T-helper 17 cell (primary cell): ENCODE data around the gene WEE1. TPM values are rescaled to one million over a fixed set of nuclear protein-coding genes. Genes with fewer than 3 reads are reported as not detected.
A peak's percentile ranks its signal among the peaks of the same experiment; 100 is the strongest.

Experiments used
- ATAC-seq: fragments of 150-1000 bp; cut with Tn5 transposase; 2 replicates; pipeline ENCODE4 v1.10.0; 2021; ENCODE audit warnings: mild to moderate bottlenecking, moderate library complexity
- DNase-seq, 3 donors: peaks; one replicate each; pipeline versions ENCODE4 v3.0.0 to v3.0.0-alpha.2; 2020 to 2021
- H3K9me3 ChIP-seq: one replicate; pipeline ENCODE4 v1.7.0; 2013; ENCODE audit warnings: low read length, mild to moderate bottlenecking; ENCODE audit not compliant: control insufficient read depth, poor library complexity, severe bottlenecking
- H3K27ac Mint-ChIP-seq: one replicate; pipeline ENCODE4 v1.8.0; 2022; ENCODE audit warnings: mild to moderate bottlenecking, moderate library complexity, mixed read lengths
- H3K27me3 Mint-ChIP-seq: one replicate; pipeline ENCODE4 v1.8.0; 2022; ENCODE audit warnings: mixed read lengths
- H3K36me3 Mint-ChIP-seq: one replicate; pipeline ENCODE4 v1.8.0; 2022; ENCODE audit warnings: low read depth, mixed read lengths
- H3K4me1 Mint-ChIP-seq: one replicate; pipeline ENCODE4 v1.8.0; 2022; ENCODE audit warnings: mild to moderate bottlenecking, mixed read lengths
- H3K4me3 Mint-ChIP-seq: one replicate; pipeline ENCODE4 v1.8.0; 2022; ENCODE audit warnings: mild to moderate bottlenecking, moderate library complexity, mixed read lengths
- total RNA-seq, 4 donors: library from RNA in 2 of 4; stranded (reverse) in 2 of 4; gene quantifications; one replicate each; pipeline ENCODE4 v1.2.3 and lab custom pipeline; 2022 to 2026

WEE1 gene
- total RNA-seq, 2 donors from 2014 or later, result 20.8 to 24.9 TPM

- H3K9me3 ChIP-seq, result no peaks in the 10 kb centered on the region
- Mint-ChIP-seq H3K4me3 (no peak overlapping the region), H3K4me1 (peaks cover 32% of the 10 kb centered on the region), H3K27me3 (no peaks in the 10 kb centered on the region), H3K36me3 (no peaks in the 10 kb centered on the region), H3K27ac (peak overlapping the region; percentile 39)
- DNase-seq (no peak), ATAC-seq (no peak)
Measured at GRCh38 chr11:9570313-9571025, 3.0 kb upstream of the WEE1 start.

- Mint-ChIP-seq H3K4me1 (peaks cover 32% of the 10 kb centered on the region), H3K4me3 (peak overlapping the region; percentile 25), H3K36me3 (no peaks in the 10 kb centered on the region), H3K27ac (peak overlapping the region; percentile 39), H3K27me3 (no peaks in the 10 kb centered on the region)
- no peak for ATAC-seq
- no peaks in the 10 kb centered on the region for H3K9me3 ChIP-seq
- no peak for DNase-seq
Measured at GRCh38 chr11:9571071-9571762, 2.3 kb upstream of the WEE1 start.

GRCh38 chr11:9571763-9572115 is 1.7 kb upstream of the WEE1 start:
- no peaks in the 10 kb centered on the region for H3K9me3 ChIP-seq
- H3K4me3 Mint-ChIP-seq, result peak overlapping the region; percentile 25
- H3K27ac Mint-ChIP-seq, result peak overlapping the region; percentile 77
- H3K36me3 Mint-ChIP-seq, result no peaks in the 10 kb centered on the region
- H3K4me1 Mint-ChIP-seq, result peaks cover 34% of the 10 kb centered on the region
- no peak for DNase-seq
- no peaks in the 10 kb centered on the region for H3K27me3 Mint-ChIP-seq
- no peak for ATAC-seq

- Mint-ChIP-seq H3K4me3 (peak overlapping the region; percentile 95), H3K27me3 (no peaks in the 10 kb centered on the region), H3K4me1 (peaks cover 36% of the 10 kb centered on the region), H3K27ac (peak overlapping the region; percentile 97), H3K36me3 (peaks cover 5% of the 10 kb centered on the region)
- H3K9me3 ChIP-seq, result no peaks in the 10 kb centered on the region
- ATAC-seq (peak; percentile 37), DNase-seq (peak in 2 of 3 donors; percentile 17 to 23)
Measured at GRCh38 chr11:9573775-9574621, 528 bp downstream of the WEE1 start.

- H3K27ac Mint-ChIP-seq, result peak overlapping the region; percentile 97
- ATAC-seq, result no peak
- peaks cover 5% of the 10 kb centered on the region for H3K36me3 Mint-ChIP-seq
- peak overlapping the region; percentile 95 for H3K4me3 Mint-ChIP-seq
- H3K9me3 ChIP-seq, result no peaks in the 10 kb centered on the region
- H3K4me1 Mint-ChIP-seq, result peaks cover 35% of the 10 kb centered on the region
- no peaks in the 10 kb centered on the region for H3K27me3 Mint-ChIP-seq
- no peak for DNase-seq
Measured at GRCh38 chr11:9574622-9575259, 1.3 kb downstream of the WEE1 start.

GRCh38 chr11:9575260-9576240 is 2.1 kb downstream of the WEE1 start:
- H3K27ac Mint-ChIP-seq, result peak overlapping the region; percentile 97
- no peak for ATAC-seq
- H3K4me3 Mint-ChIP-seq, result peak overlapping the region; percentile 95
- H3K4me1 Mint-ChIP-seq, result peaks cover 30% of the 10 kb centered on the region
- DNase-seq, result no peak
- peaks cover 5% of the 10 kb centered on the region for H3K36me3 Mint-ChIP-seq
- no peaks in the 10 kb centered on the region for H3K27me3 Mint-ChIP-seq
- H3K9me3 ChIP-seq, result no peaks in the 10 kb centered on the region

GRCh38 chr11:9576701-9577381 is 3.4 kb downstream of the WEE1 start:
- H3K27me3 Mint-ChIP-seq, result no peaks in the 10 kb centered on the region
- ATAC-seq (no peak), DNase-seq (no peak)
- H3K4me3 Mint-ChIP-seq, result peak overlapping the region; percentile 95
- peak overlapping the region; percentile 97 for H3K27ac Mint-ChIP-seq
- H3K9me3 ChIP-seq, result no peaks in the 10 kb centered on the region
- H3K4me1 Mint-ChIP-seq, result peaks cover 31% of the 10 kb centered on the region
- peaks cover 5% of the 10 kb centered on the region for H3K36me3 Mint-ChIP-seq

- peaks cover 31% of the 10 kb centered on the region for H3K4me1 Mint-ChIP-seq
- no peaks in the 10 kb centered on the region for H3K27me3 Mint-ChIP-seq
- no peak for DNase-seq
- peak overlapping the region; percentile 97 for H3K27ac Mint-ChIP-seq
- no peak for ATAC-seq
- H3K36me3 Mint-ChIP-seq, result peaks cover 5% of the 10 kb centered on the region
- peak overlapping the region; percentile 93 for H3K4me3 Mint-ChIP-seq
- H3K9me3 ChIP-seq, result no peaks in the 10 kb centered on the region
Measured at GRCh38 chr11:9577556-9577955, 4.1 kb downstream of the WEE1 start.

- H3K27me3 Mint-ChIP-seq, result no peaks in the 10 kb centered on the region
- ATAC-seq, result no peak
- H3K36me3 Mint-ChIP-seq, result peaks cover 5% of the 10 kb centered on the region
- H3K4me3 Mint-ChIP-seq, result no peak overlapping the region
- peaks cover 21% of the 10 kb centered on the region for H3K4me1 Mint-ChIP-seq
- H3K9me3 ChIP-seq, result no peaks in the 10 kb centered on the region
- H3K27ac Mint-ChIP-seq, result peak overlapping the region; percentile 62
- DNase-seq, result no peak
Measured at GRCh38 chr11:9580894-9581293, 7.4 kb downstream of the WEE1 start.

GRCh38 chr11:9581556-9582161 is 8.2 kb downstream of the WEE1 start:
- peak overlapping the region; percentile 25 for H3K4me3 Mint-ChIP-seq
- H3K27me3 Mint-ChIP-seq, result no peaks in the 10 kb centered on the region
- H3K36me3 Mint-ChIP-seq, result peaks cover 7% of the 10 kb centered on the region
- no peaks in the 10 kb centered on the region for H3K9me3 ChIP-seq
- DNase-seq (no peak), ATAC-seq (no peak)
- H3K27ac Mint-ChIP-seq, result peak overlapping the region; percentile 62
- peaks cover 19% of the 10 kb centered on the region for H3K4me1 Mint-ChIP-seq

- ATAC-seq, result no peak
- Mint-ChIP-seq H3K27ac (peak overlapping the region; percentile 14), H3K27me3 (no peaks in the 10 kb centered on the region), H3K4me1 (peaks cover 7% of the 10 kb centered on the region), H3K36me3 (peaks cover 6% of the 10 kb centered on the region), H3K4me3 (no peak overlapping the region)
- no peak for DNase-seq
- no peaks in the 10 kb centered on the region for H3K9me3 ChIP-seq
Measured at GRCh38 chr11:9590717-9591116, 17.2 kb downstream of the WEE1 start.
